ENCODE measurements around the gene TMEM132E. TPM values are rescaled to one million over a fixed set of nuclear protein-coding genes. Genes with fewer than 3 reads are reported as not detected.

Gene TMEM132E
- total RNA-seq, 6 experiments from 2014 or later = 0.31 to 0.56 (median 0.43) TPM

DNA sequence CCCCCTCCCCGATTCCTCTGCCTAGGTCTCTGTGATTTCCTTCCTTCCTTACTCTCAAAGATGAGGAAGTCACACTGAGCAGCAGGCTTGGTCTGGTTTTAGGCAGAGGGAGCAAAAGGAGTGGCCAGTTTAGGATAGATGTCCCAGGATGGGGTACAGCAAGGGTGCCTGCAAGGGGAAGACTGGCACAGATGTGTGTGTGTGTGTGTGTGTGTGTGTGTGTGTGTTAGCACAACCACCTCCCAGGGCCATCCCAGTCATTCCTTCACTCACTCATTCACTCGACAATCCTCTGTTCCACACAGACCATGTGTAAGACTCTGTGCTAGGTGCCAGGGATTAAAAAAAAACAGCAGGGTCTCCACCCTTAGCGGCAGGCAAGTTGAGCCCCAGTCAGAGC lies 35.9 kb downstream of the TMEM132E start:
- ATAC-seq = no peak
- no peak for DNase-seq
- Histone ChIP-seq H3K36me3 (no peaks in the 10 kb centered on the region), H3K9me3 (no peaks in the 10 kb centered on the region), H3K4me3 (no peak overlapping the region), H3K27me3 (no peaks in the 10 kb centered on the region), H3K4me1 (no peaks in the 10 kb centered on the region), H3K27ac (no peak overlapping the region)
- intact Hi-C loops (cut with DNase I) = no loop called here
- TF ChIP-seq POLR2A (IDR thresholded peaks at IDR 0.05) = no peak
- TF ChIP-seq, protein P1, sequence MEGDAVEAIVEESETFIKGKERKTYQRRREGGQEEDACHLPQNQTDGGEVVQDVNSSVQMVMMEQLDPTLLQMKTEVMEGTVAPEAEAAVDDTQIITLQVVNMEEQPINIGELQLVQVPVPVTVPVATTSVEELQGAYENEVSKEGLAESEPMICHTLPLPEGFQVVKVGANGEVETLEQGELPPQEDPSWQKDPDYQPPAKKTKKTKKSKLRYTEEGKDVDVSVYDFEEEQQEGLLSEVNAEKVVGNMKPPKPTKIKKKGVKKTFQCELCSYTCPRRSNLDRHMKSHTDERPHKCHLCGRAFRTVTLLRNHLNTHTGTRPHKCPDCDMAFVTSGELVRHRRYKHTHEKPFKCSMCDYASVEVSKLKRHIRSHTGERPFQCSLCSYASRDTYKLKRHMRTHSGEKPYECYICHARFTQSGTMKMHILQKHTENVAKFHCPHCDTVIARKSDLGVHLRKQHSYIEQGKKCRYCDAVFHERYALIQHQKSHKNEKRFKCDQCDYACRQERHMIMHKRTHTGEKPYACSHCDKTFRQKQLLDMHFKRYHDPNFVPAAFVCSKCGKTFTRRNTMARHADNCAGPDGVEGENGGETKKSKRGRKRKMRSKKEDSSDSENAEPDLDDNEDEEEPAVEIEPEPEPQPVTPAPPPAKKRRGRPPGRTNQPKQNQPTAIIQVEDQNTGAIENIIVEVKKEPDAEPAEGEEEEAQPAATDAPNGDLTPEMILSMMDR (IDR thresholded peaks at IDR 0.05) = no peak
- WGBS (ENCODE audit: insufficient coverage, low coverage, low lambda C conversion rate, missing lambda C conversion rate) = 47% methylated on average over 3 of the region's 3 CpGs

GRCh38 chr17:34616148-34616547 lies 36.8 kb downstream of the TMEM132E start:
- intact Hi-C loops (cut with DNase I) = no loop called here
- WGBS (ENCODE audit: insufficient coverage, low coverage, low lambda C conversion rate, missing lambda C conversion rate) = 0% methylated on average over 1 of the region's 3 CpGs
- ATAC-seq = no peak
- no peak overlapping the region for H3K4me3 ChIP-seq
- no peaks in the 10 kb centered on the region for H3K4me1 ChIP-seq
- H3K36me3 ChIP-seq = no peaks in the 10 kb centered on the region
- no peak overlapping the region for H3K27ac ChIP-seq
- no peaks in the 10 kb centered on the region for H3K27me3 ChIP-seq
- TF ChIP-seq, protein P1 (IDR thresholded peaks at IDR 0.05) = no peak
- TF ChIP-seq POLR2A (IDR thresholded peaks at IDR 0.05) = no peak
- no peak for DNase-seq
- no peaks in the 10 kb centered on the region for H3K9me3 ChIP-seq

DNA sequence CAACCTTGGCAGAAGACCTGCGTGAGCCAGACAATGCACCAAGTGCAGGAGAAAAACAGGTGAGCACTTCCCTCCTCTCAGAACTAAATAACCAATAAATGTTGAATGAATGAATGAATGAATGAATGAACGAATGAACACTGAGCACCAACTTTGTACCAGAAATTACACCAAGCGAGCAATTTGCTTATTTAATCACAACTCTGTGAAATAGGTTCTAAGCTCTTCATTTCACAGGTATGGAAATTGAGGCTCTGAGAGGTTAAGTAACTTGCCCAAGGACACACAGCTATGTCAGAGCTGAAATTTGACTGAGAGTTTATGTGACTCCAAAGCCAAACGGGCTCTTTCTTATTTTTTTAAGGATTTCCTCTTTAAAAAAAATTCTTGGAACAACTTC lies 38.0 kb downstream of the TMEM132E start:
- no peak for ATAC-seq

GRCh38 chr17:34619687-34620217 lies 40.4 kb downstream of the TMEM132E start:
- no peaks in the 10 kb centered on the region for H3K27me3 ChIP-seq
- no peak for ATAC-seq
- H3K9me3 ChIP-seq = no peaks in the 10 kb centered on the region
- TF ChIP-seq POLR2A (IDR thresholded peaks at IDR 0.05) = no peak
- no peak overlapping the region for H3K27ac ChIP-seq
- no peaks in the 10 kb centered on the region for H3K4me1 ChIP-seq
- 68% methylated on average over 3 of the region's 3 CpGs for WGBS (ENCODE audit: insufficient coverage, low coverage, low lambda C conversion rate, missing lambda C conversion rate)
- H3K36me3 ChIP-seq = no peaks in the 10 kb centered on the region
- no peak for DNase-seq
- intact Hi-C loops (cut with DNase I) = no loop called here
- no peak overlapping the region for H3K4me3 ChIP-seq

More for the DNA sequence above, 38.0 kb downstream of the TMEM132E start:
- H3K27ac ChIP-seq = no peak overlapping the region
- intact Hi-C loops (cut with DNase I) = no loop called here
- 24% methylated on average over 4 of the region's 4 CpGs for WGBS (ENCODE audit: insufficient coverage, low coverage, low lambda C conversion rate, missing lambda C conversion rate)
- DNase-seq = no peak
- H3K4me1 ChIP-seq = no peaks in the 10 kb centered on the region
- H3K27me3 ChIP-seq = no peaks in the 10 kb centered on the region
- no peaks in the 10 kb centered on the region for H3K9me3 ChIP-seq
- no peak overlapping the region for H3K4me3 ChIP-seq
- TF ChIP-seq, protein P1 (IDR thresholded peaks at IDR 0.05) = no peak
- no peak for TF ChIP-seq POLR2A (IDR thresholded peaks at IDR 0.05)
- H3K36me3 ChIP-seq = no peaks in the 10 kb centered on the region

DNA sequence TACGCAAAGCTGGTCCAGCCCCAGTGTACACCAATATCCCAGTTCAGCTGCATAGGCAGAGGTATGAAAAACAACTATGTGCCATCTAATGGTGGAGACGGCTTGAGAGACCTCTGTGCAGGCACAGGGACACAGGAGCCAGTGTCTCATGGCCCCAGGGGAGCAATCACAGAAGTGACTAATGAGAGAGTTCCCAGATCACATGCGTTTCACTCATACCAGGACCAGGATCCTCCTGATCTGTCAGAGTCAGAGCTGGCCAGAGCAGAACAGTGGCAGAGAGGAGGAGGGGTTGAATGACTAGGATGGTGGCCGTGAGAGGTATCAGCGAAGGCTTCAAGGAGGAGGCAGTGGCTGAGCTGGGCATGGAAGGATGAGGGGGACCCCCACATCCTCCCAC lies 41.1 kb downstream of the TMEM132E start:
- Histone ChIP-seq H3K9me3 (no peaks in the 10 kb centered on the region), H3K4me1 (no peaks in the 10 kb centered on the region), H3K4me3 (no peak overlapping the region), H3K36me3 (no peaks in the 10 kb centered on the region), H3K27me3 (no peaks in the 10 kb centered on the region), H3K27ac (no peak overlapping the region)
- TF ChIP-seq POLR2A (IDR thresholded peaks at IDR 0.05) = no peak
- TF ChIP-seq, protein P1 (IDR thresholded peaks at IDR 0.05) = no peak
- intact Hi-C loops (cut with DNase I) = no loop called here
- DNase-seq (no peak), ATAC-seq (no peak)
- WGBS (ENCODE audit: insufficient coverage, low coverage, low lambda C conversion rate, missing lambda C conversion rate) = 81% methylated on average over 2 of the region's 5 CpGs

Data from right lobe of liver (tissue), 6 donors.